Activated CD4-positive, alpha-beta T cell treated with anti-CD3 and anti-CD28 coated beads for 48 hours (primary cell): ENCODE measurements around the gene RBBP8NL.

ENCODE experiments used
- DNase-seq: peaks from one replicate; pipeline ENCODE4 v3.0.0-alpha.2; 2020

The RBBP8NL gene

GRCh38 chr20:62427172-62428001 lies at the start of gene RBBP8NL:
TSS of gene RBBP8NL (minus strand) at chr20:62427539. CDS start at chr20:62419647, 7,892 bp downstream.
- DNase-seq: no peak

DNA sequence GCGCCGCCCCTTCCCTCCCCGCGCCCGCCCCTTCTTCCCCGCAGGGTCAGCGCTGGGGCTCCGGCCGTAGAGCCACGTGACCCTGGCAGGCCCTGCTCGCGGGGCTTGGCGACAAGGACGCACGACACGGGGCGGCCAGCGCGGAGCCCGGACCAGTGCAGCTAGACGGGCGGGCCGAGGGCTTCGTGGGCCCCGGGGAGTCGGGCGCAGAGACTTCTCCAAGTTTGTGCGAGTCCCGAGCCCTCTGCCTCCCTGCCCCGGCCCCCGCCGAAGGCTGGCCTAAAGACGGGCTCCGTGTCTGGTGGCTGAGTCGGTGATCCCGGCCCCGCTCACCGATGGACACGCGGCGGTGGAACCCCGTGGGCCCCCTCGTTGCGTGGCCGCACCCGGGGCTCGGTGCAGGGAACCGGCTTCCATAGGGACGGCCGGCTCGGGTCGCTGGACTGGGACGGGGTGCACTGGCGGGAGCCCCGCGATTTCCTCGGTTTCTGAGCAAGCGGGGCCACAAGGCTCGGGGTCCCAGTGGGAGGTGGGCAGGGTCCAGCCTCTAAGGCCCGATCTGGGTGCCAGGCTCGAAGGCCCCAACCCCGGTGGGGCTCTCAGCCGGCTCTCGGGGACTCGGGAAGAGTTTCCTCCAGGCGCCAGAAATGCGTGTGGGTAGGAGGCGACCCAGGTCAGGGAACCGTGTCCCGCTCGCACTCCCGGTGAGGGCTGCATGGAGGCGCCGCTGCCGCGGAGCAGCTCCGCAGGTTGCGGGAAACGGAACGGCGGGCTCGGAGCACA lies 48.9 kb upstream of the RBBP8NL start:
- peak; percentile 31 for DNase-seq

- no peak for DNase-seq
Observed at GRCh38 chr20:62475772-62476055, 48.4 kb upstream of the RBBP8NL start, which contains the start of gene GATA5. TSS of gene GATA5 (minus strand) at chr20:62475995. CDS start at chr20:62475521, 474 bp downstream.

DNA sequence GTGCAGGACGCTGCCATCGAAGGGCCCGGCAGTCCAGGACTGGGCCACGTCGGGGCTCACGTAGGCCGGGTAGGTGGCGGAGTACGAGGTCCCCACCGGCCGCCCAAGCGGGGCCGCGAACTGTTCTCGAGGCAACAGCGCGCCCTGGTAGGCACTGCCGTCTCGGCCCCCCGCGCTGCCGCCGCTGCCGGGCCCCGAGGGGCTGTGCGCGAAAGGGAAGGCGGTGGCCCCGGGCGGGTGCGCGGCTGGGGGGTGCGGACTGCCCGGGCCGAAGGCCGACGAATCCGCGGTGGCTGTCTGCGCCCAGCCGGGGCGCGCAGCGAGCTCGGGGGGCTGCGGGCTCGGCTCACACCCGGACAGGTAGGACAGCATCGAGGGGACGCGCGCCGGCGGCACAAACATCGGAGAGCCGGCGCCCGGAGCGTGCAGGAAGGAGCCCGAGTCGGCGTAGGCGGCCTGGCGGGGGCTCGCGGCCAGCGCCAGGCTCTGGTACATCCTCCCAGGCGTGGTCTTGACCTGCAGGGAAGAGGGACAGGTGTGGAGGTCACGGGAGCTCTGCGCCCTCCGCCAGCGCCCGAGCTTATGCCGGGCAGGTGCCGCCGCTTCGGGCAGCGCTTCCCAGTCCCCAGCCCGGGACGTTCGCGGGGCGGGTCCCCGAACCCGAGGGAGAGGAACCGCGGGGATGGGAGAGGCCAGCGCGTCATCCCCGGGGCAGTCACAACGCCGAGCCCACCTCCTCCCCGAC lies 47.9 kb upstream of the RBBP8NL start:
- DNase-seq: no peak

DNA sequence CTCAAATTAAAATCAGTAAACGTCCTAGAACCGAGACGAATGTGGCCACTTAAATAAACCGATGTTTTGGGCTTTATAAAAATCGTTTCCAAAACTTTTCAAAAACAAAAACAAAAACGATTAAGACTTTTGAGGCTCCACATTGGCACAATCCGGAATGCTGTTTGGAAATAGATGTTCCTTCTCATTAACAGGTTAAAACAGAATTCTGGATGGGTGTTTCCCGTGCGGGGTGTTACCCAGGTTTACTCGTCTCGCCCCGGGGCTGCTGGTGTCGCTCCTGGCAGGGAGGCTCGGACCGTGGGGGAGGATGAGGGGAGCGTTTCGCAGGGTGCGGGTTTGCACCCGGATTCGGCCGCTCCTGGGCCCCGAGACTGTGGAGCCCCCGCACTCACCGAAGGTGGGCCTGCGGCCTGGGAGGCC lies 47.3 kb upstream of the RBBP8NL start:
- DNase-seq: no peak

DNA sequence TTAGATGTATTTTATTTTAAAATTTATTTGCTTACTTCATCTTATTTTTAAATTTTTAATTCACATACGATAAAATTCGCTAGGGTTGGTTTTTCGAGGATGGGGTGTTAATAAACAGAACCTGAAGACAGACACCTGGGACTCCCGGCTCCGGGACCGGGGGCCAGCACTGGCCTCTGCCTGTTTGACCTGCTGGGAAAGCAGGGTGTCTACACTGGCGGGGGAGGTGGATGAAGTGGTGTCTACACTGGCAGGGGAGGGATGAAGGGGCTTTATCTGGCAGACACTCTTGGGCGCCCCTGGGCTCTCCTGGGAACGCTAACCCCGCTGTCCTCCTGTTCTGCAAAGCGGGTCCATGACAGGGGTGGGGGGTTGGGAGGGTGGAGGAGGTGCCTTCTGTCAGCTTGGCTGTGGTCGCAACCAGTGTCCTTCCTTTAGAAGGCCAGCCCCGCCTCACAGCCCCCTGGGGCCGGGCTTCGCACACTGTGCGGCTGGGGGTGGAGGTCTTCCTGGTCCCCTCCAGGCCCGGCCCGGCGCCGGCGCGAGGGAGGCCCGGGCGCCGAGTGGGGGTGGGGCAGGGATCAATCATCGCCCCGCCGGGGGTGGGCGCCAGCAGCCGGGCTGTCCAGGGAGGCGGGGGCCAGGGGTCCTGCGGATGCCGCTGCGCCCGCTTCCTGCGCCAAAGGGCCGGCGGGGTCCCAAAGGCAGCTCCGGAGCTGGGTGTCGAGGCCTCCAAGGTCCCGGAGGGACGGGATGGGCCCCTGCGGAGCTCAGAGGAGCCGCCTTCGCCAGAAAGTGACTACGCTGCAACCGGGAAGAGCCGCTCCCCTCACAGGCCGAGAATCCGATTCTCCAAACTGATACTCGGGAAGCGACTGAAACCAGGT lies 46.6 kb upstream of the RBBP8NL start:
- no peak for DNase-seq

- no peak for DNase-seq
Observed at GRCh38 chr20:62472941-62473585, 45.7 kb upstream of the RBBP8NL start.

GRCh38 chr20:62472138-62472940 lies 45.0 kb upstream of the RBBP8NL start:
- DNase-seq: no peak

DNA sequence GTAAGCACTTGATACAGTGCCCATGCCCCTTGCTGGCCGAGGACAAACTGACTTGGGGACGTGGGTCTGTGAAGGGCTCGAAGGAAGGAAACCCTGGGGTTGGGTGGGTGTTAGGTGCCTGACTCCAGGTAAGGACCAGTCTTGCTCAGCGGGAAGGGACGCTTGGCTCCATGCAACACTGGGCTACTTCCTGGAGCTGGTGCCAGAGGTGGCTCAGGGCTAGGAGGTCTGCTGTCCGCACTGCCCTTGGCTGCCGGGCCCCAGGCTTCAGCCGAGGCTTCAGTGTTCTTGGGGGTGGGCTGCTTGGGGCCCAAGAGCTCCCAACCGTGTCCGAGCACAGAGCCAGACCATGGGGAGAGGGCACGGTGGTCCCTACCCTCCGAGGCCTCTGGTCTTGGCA lies 43.1 kb upstream of the RBBP8NL start:
- DNase-seq: no peak

DNA sequence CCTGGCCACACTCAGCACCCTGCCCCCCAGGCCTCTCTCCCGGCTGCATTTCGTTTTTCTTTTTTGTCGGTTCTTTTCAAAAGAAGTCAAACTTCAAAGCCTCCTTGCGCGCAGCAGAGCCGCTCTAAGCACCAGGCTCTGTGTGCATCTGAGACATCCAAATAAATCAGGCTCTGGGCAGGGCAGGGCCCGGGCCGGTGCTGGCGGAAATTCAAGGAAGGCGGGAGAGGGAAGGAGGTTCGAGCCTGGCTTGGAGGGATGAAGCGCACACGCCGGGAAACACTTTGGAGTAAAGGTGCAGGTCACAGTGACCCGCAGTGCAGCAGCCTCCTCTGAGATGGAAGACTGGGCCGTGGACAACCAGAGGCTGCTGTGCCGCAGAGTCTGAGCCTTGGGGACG lies 42.7 kb upstream of the RBBP8NL start:
- DNase-seq: no peak

GRCh38 chr20:62469352-62469751 lies 42.0 kb upstream of the RBBP8NL start:
- no peak for DNase-seq

GRCh38 chr20:62466806-62467537 lies 39.6 kb upstream of the RBBP8NL start:
- DNase-seq: no peak

DNA sequence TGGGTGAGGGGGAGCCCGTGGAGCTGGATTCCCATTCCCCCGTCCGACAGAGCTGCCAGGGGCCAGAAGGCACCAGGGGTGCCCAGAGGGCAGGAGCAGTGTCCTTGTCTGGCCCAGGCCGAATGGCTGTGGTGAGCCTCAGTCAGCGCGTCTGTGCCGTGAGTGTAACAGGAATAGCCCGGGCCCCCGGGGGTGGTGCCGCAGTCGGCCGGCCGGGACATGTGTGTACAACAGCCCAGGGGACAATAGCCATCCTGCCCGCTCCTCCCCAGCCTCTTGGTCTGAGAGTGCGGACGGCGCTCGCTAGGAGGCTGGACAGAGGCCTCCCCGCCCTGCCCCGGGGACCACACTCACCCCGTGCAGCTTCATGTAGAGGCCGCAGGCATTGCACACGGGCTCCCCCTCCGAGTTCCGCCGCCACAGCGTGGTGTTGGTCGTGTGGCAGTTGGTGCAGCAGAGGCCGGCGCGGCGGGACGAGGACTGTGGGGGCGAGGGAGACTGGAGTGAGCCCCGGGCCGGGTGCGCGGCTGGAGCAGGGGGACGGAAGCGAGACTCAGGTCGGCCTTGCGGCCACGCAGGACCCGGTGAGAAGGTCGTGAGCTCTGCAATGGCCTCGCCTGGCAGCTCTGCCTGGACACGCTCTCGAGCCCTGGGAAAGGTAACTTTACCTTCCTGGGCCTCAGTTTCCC lies 38.9 kb upstream of the RBBP8NL start:
- DNase-seq: no peak

DNA sequence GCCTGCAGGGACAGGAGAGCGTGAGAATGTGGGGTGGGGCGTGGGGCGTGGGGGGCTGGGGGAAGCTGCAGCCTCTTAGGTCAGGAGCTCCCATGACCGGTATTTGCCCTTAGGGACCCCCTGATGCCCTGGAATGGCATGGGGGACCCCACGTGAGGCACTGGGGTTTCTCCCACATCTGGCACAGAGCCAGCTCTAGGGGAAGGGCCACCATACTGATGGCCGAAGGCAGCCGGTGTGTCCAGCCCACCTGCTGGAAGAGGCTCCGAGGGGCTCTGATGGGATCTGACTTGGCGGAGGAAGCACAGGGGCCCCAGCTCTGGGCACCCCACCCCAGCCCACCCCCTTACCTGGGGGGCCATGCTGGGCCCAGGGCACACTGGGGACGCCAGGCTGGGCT lies 37.7 kb upstream of the RBBP8NL start:
- no peak for DNase-seq

- no peak for DNase-seq
Observed at GRCh38 chr20:62464425-62464770, 37.1 kb upstream of the RBBP8NL start.

GRCh38 chr20:62463651-62464424 lies 36.5 kb upstream of the RBBP8NL start:
- no peak for DNase-seq

DNA sequence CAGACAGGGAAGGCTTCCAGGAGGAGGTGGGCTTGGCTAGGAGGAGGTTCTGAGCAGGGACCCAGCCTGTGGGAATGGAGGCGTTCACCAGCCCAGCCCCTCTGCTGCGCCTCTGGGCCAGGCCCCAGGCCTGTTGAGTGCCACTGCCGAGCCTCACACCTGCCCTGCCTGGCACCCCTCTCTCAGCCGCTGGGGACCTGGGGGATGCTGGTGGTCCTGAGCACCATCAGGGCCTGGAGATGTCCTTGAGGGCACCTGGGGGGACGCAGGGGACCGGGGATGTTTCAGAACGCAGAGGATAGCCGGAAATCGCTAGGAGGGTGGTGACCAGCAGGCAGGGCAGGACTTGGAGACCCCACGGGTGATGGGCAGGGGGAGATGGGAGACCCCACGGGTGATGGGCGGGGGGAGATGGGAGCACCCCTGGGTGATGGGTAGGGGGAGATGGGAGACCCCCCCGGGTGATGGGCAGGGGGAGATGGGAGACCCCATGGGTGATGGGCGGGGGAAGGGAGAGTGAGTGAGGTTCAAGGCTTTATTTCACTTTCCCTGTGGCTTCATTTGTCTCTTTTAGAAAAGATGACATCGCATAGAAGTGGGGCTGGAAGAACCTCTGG lies 35.7 kb upstream of the RBBP8NL start:
- no peak for DNase-seq

DNA sequence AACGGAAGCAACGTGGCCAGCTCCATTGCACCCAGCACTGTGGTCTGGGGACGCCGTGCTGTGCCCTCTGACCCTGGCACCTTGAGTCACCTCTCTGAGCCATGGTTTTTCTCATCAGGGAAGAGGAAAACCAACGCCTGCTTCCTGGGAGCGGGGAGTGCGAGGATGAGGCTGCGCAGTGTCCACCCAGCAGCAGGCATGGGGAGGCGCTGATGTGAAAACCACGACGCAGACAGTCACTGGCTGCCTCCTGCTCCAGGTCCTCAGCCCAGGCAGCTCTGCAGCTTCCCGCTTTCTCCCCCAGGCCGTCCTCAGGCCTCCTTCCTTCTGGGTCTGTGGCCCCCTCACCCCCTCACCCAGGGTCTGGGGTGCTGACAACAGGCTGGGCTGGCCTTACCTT lies 34.5 kb upstream of the RBBP8NL start:
- DNase-seq: no peak

GRCh38 chr20:62461157-62461556 lies 33.8 kb upstream of the RBBP8NL start:
- DNase-seq: no peak
